GM21360 (cell line): ENCODE results near the gene FDX2.

ENCODE experiments used
- ATAC-seq: cut with Tn5 transposase; IDR thresholded peaks from one replicate; pipeline ENCODE4 v1.9.1; 2021; ENCODE audit warnings: mild to moderate bottlenecking, moderate library complexity; ENCODE audit not compliant: unreplicated experiment

The FDX2 gene

DNA sequence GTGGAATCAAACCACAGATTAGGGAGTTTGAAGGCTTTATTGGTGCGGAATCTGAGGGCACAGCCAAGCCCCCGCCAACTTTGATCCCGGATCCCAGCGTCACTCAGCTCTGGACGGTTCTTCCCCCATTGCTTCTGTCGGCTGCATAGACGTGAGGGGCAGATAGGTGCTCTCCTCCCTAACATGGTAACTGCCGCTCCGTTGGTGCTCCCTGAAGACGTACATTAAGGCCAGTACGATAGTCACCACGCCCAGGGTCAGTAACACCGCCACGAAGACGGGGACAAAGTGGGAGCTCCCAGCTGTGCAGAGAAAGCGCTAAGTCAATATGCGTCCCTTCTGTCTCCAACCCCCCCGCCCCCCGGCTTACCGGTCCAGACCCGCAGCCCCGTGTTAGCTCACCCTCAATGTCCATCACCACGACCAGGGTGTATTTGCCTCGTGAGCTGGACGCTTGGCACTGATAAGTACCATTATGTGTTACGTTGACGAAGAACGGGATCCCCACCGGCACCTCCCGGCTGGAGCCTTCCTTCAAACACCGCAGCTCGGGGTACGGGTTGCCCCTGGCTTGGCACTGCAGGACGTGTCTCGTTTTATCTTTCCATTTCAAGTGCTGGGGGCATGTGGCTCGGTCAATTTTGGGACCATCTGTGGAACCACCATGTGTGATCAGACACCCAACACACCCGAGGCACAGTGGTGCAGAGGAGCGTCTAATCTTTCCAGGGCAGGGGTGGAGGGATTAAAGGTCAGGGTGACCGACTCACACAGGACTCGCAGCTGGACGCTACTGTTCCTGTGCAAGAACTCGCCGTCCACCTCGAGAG, 18.2 kb upstream of the FDX2 start:
- ATAC-seq: no peak

DNA sequence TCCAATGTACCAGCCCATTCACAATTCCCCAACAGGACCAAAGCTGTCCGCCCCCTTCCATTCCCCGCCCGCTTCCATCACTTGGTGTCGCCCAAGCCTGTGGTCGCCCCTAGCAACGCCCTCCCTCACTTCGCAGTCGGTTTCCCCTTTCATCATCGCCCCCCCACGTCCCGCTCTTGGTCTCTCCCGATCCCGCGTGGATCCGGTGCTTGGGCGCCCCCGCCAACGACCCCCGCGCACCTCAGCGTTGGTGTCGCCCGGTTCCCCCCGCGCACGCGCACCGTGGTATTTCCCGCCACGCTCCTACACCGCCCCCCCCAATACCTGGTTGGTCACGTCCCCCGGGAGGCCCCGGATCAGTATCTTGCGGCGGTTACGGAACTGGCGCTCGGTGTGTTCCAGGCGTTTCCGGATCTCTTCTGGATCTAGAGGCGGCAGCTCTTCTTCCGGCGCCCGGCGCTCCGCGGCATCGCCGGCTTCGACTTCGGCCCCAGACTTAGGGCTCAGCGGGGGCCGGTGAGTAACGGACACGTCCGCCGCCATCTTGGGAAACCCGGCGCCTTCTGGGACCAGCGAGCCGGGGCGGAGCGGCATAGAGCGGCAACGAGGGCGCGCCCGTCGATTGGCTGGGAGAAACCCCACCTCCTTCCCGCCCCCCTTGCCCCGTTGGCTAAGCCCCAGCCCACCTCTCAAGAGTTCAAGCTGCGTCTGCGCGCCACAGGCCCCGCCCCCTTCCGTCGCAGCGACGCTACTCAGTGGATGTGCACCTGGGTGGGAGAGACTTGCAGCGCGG, 17.3 kb upstream of the FDX2 start, which contains the start of gene RAVER1:
RAVER1 (minus strand) TSS at position 565 of the 793 bp plus-strand sequence; CDS start at position 543, 22 bp downstream.
- ATAC-seq: peak; percentile 83

DNA sequence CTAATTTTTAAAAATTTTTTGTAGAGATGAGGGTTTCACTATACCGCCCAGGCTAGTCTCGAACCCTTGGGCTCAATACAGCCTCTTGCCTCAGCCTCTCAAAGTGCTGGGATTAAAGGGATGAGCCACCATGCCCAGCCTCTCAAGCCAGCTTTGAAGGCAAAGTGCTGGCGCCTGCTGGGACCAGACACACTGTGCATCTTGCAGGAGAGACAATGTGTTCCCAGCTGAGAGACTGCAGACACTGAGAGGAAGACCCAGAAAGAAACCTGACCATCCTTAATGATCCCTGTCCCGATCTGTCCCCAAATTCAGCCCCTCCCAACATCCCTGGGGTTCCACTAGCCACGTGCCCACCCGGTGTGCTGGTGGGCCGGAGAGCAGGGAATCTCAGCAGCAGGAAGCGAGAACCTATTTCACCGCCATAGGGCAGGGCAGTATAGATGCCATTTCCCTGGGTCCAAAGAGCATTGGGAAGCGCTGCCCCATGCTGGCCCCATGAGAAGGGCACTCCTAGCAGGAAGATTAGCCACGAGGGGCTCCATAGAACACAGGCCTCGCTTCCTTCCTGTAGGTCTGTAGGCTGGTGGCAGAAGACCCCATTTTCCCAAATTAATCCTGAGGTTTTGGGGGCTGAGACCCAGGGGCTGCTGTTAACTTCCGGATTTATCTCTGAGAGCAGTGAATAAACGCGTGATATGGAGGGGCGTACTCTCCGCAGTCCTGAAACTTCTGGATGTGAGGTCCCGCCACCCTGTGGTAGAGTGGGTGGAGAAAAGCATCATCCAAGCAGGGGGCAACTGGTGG, 16.5 kb upstream of the FDX2 start:
- no peak for ATAC-seq

DNA sequence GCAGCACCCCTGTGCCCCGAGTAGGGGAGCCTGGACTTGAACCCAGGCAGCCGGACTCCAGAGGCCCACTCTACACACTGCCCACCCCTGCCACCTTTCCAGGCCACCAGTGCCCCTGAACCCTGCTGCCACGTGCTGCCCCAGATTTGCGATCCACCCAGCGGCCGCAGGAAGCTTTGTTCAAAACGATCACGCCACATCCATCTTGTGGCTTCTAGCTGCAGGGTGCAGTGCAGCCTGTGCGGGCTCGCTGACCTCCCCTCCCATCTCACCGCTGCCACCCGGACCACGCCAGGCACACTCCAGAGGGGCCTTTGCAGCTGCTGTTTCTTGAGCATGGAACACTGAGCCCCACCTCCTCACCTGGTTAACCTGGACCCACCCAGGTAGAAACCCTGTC, 13.7 kb upstream of the FDX2 start:
- no peak for ATAC-seq

DNA sequence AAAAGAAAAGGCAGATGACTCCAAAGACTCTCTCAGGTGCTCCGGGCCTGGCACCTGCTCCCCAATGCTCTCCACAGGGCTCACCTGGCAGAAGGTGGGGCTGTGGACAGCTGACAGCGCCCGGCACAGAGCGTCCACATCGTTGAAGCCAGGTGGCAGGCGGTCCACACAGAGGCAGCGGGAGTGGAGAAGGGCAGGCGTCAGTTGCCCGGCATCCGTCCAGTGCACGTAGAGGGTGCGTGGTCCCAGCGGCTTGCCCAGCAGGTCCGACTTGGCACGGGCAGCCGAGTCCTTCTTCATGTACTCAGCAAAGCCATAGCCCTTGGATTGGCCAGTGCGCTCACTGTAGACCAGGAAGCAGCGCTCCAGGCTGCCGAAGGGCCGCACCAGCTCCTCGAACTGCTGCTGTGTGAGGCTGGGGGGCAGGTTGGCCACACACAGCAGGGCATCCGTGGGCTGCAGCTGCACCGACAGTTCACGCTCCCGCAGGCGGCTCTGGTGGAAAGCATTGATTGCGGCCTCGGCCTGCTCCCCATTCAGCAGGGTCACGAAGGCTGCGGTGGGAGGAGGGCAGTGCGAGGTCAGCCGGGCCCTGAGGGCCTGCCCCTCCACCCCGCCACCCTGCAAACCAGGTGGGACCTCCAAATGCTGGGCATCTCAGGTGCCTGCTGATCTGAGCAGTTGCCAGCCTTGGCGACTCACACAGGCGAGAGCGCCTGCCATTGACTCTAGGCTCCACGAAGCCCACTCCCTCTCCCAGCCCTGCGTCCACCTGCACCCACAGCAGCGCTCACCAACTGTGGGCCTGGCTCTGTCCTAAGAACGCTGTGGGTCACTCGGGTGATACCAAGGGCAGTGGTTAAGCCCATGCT, 13.0 kb upstream of the FDX2 start:
- no peak for ATAC-seq

DNA sequence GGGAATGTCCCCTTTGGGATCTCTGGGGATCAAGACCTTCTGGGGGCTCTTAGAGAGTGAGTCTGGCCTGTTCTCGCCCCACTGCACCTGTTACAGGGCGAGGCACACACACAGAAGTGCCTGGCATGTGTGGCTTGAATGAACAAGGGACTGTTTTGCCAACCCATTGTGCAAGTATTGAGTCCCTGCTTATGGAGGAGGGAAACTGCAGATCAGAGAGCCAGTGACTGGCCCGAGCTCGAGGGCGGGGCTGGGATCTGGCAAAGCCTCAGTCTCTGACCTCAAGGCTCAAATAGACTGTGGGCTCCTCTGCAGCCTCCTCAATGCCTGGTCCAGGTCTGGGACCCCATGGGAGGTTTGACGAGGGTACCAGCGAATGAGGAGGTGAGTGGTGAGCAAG, 12.0 kb upstream of the FDX2 start:
- ATAC-seq: no peak

DNA sequence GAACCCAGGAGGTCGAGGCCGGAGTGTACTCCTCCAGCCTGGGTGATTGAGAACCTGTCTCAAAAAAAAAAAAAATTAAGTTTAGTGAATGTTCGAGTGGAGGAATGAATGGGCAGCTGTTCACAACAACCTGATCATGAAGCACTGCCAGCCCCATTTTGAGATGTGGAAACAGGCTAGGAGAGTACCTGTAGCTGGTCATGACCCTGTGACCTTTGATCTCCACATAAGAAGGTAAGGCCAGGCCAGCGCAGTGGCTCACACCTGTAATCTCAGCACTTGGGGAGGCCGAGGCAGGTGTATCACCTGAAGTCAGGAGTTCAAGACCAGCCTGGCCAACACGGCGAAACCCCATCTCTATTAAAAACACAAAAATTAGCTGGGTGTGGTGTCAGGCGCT, 9.9 kb upstream of the FDX2 start:
- ATAC-seq: no peak

DNA sequence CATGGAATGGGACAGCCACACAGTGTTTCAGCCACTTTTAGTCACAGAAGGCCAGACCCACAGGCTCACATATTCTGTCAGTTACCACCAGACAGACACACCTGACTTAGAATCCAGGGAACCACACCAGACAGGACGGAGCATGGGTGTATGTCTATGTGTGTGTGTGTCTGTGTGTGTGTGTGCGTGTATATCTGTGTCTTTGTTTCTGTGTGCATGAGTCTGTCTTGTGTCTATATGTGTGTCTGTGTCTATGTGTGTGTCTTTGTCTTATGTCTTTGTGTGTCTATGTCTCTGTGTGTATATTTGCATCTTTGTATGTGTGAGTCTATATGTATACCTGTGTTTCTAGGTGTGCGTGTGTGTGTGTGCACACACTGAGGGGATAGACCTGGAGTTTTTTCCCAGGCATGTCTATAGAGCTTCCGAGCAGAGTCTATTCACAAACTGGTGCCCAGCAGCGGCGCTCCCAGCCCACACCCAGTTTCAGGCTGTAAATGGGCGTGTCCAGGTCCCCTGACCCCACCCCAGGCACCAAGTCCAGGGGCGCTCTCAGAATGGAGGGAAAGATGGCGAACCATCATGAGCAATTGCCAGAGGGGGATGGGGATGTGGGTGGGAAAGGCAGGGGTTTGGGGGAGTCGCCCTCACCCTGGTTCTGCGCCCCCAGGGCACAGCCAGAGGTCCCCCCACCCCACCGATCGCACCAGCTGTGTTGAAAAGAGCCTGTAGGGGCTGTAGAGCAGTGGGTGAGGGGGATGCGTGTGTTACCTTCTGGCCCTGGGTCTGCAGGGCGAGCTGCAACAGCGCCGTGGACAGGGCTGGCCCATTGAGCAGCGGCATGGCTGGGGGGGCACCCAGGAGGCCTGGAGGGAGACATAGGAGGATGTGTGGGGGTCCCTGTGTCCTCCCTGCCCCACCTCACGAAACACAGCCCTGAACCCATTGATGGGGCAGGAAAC, 6.3 kb upstream of the FDX2 start:
- ATAC-seq: no peak

DNA sequence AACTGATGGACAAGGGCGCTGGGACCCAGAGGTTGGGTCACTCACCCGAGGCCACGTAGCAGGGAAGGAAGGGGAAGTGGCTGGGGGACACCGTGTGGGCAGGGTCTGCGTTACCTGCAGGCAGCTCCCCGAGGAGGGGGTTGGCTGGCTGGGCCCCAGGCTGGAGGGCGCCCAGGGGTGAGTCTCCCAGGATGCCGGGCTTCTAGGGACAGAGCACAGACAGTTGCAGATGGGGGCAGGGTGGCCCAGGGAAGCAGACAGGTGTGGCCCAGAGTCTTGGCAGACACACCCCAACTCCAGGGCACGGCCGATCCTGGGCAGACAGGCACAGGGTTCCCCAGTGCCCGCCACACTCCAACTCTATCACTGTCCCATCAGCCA, 5.6 kb upstream of the FDX2 start:
- ATAC-seq: no peak

DNA sequence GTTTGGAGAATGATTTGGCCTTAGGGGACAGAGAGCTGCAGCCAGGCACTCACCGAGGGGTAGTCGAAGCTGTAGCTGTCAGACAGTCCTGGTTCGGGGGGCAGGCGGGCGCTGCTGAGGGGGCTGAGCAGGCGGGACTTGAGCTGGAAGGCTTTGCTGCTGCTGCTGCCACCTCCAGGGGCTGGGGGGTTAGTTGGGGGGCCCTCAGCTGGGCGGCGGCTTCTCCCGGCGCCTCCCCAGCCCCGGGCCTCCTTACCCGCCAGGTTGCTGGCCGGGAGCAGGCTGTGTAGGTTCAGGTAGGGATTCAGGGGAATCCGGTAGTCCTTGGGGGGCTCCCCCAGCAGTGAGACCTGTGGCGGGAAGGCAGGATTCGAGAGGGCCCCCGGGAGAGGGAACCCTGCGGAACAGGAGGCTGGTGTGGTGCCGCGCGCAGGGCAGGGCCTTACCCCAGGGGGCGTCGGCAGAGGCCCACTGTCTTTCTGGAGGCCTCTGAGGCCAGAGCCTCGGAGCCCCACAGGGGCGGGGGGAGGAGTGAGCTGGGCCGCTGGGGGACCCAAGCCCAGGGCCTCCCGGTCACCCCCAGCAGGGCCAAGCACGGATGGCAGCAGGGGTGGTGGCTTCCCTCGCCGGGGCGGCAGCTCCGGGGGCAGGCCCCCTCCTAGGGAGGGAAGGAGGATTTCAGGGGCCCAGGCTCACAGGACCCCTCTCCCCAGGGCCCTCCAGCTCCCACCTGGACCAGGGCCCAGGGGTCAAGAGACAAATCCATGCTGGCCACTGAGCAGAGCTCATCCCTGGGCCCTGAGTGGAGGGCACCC, 5.0 kb upstream of the FDX2 start:
- no peak for ATAC-seq

DNA sequence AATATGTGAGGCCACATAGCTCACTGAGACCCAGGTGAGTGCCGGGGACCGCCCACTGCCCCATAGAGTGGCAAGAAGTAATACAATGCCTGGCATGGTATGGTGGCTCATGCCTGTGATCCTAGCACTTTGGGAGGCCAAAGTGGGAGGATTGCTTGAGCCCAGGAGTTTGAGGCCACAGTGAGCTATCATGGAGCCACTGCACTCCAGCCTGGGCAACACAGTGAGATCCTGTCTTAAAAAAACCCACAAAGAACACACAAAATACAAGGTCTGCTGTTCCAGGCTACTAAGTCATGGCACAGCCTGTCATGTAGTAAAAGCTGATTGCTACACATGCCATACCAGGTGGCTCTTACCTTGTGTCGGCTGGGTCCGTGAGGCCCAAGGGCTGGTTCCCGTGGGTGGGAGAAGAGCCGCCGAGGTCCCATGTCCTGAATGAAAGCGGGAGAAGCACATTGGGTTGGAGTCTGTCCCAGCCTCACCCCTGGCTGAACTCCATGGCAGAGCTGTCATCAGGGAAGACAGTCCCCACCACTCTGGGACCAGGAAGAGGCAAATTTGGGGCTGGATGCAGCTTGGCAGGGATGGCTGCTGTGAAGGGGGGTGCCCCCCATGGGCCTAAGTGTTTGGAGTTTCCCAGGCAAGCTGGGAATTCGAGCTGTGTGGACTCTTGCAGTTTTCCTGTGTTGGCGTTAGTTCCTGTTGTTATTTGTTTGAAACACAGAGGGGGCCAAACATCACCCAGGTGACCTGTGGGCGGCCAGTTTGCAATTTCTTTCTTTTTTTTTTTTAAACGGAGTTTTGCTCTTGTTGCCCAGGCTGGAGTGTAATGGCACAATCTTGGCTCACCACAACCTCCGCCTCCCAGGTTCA, 3.2 kb upstream of the FDX2 start:
- no peak for ATAC-seq

DNA sequence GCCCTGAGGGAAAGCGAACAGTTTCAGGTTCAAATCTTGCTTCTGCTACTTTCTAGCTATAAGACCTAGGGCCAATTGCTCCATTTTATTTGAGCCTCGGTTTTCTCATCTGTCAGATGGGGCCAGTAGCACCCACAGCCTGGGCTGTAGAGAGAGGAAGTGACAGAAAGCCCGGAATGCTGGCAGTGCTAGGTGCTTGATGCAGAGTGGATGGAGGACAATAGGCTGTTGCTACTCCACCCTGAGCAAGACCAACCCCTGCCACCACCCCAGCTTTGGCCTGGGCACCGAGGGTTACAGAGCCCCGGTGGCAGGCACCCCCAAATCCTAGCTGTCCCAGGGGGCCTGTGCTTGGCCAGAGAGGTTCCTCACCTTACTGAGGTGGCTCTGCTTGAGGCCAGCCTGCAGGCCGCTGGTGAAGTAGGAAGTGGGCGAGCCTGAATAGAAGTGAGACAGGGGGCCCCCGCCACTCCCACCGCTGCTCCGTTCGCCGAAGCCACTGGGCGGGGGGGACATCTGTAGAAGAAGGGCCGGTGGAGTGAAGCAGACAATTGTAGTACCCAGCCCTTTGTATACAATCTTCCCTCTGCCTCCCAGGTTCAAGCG, 2.1 kb upstream of the FDX2 start:
- ATAC-seq: no peak

DNA sequence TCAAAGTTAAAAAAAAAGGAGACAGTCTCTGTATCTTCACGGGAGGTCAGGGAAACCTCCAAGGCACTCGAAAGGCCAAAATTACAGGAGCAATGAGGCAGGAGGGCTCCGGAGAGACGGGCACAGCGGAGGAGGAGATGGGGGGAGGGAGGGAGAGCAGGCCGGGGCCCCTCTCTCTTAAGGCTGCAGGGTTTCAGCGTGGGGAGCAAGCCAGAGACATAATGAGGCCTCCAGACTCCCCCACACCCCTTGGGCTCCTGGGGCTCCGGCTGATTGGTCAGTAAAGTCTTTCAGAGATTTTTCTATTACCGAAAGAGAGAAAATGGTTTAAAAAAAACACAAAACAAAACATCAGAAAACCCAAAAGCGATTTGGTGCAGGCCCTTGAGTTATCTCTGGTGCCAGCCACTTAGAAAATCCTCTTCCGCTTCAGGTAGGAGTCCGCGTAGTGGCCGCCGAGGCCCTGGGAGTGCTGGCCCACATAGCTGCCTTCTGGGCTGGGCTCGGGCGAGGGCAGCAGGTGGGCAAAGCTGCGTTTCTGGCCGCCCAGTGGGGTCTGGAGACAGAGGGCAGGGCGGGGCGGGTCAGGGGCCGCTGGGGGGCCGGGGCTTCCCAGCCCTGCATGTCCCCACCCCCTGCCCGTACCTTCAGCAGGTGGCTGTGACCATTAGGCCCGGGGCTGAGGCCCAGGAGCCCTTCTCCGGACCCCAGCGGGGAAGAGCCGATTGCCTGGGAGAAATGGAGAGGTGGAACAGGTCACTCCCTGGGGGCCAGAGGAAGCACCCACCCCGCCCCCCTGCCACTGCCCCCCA, 1.4 kb upstream of the FDX2 start:
- no peak for ATAC-seq

DNA sequence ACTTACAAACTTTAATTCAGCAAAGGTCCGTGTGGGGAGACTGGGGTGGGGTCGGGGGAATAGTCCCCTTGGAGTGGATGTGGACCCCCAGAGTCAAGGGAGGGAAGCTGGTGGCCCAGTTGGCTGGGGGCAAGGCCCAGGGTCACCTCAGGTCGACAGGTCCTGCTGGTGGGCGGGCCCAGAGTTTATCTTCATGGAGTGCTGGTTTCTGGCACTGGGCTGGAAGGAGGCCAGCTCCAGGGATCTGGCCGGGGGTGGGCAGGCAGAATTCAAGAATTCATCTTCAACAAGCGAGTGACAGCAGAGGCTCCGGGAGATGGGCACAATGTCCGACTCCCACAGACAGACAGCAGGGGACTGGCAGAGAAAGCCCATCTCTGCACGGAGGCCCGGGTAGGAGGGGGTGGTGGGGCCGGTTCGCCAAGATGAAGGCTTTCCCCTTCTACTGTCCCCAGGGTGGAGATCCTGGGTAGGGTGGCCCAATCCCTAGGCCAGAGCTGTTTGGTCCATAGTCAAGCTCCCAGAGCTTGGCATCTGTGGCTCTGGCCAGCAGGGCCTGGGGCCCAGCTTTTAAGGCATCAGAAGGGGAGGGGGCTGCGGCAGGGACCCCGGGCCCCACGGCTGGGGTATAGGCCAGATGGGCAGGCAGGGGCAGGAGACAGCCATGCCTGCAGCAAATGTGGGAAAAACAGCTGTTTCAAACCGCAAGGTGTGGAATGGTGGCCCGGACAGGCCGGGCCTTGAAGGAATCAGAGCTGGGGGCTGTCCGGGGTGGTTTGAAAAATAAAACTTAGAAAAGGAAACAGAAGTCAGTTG, 622 bp upstream of the FDX2 start:
- peak; percentile 17 for ATAC-seq

DNA sequence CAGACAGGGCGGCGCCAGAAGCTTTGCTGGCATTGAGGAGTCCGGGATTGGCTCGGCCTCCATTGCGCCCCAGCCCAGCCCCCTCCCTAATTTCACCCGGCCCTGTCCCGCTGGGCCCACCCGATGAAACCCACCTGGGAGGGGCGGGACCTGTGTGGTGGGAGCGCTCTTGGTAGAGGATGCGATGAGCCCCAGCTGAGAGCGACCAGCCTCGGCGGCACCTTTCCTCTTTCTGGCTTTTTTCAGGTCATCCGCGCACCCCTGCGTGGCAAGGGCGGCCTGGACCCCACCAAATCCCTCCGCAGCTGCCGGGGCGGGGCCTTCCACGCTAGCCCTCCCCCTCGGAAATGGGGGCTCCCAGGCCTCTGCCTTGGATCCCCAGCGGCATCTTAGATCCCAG, 6.4 kb downstream of the FDX2 start, which contains the start of gene ZGLP1:
ZGLP1 (minus strand) TSS at position 393 of the 400 bp plus-strand sequence.
- ATAC-seq: no peak
